Mesenchymal stem cell (in vitro differentiated cells and primary cell): ENCODE results near the gene CAPN2.
A peak's percentile ranks its signal among the peaks of the same experiment; 100 is the strongest.

Experiments used
- DNase-seq: peaks from one replicate; pipeline ENCODE4 v3.0.0-alpha.2; 2013
- H2AFZ ChIP-seq: one replicate; pipeline ENCODE4 v1.6.1; 2013; ENCODE audit warnings: low read depth, mild to moderate bottlenecking, control low read depth, inconsistent platforms, low read length, moderate library complexity
- H2AK5ac ChIP-seq: 2 replicates; pipeline ENCODE4 v1.6.1; 2013; ENCODE audit warnings: low read length, moderate library complexity, mild to moderate bottlenecking, inconsistent platforms; ENCODE audit not compliant: severe bottlenecking
- H2BK120ac ChIP-seq: one replicate; pipeline ENCODE4 v1.6.1; 2013; ENCODE audit warnings: low read depth, mild to moderate bottlenecking, inconsistent platforms, low read length, moderate library complexity
- H2BK12ac ChIP-seq, 2 experiments: one replicate each; pipeline ENCODE4 v1.6.1; 2013; ENCODE audit warnings: inconsistent platforms in 2 of 2, low read length in 2 of 2, mild to moderate bottlenecking in 2 of 2, moderate library complexity in 2 of 2, control low read depth in 1 of 2
- H2BK15ac ChIP-seq: one replicate; pipeline ENCODE4 v1.6.1; 2013; ENCODE audit warnings: mild to moderate bottlenecking, low read depth, inconsistent platforms; ENCODE audit not compliant: poor library complexity, severe bottlenecking
- H2BK5ac ChIP-seq: 2 replicates; pipeline ENCODE4 v1.6.1; 2013; ENCODE audit warnings: low read depth, mild to moderate bottlenecking, low read length, control low read depth, inconsistent platforms; ENCODE audit not compliant: poor library complexity, severe bottlenecking
- H3K14ac ChIP-seq, 2 experiments: one replicate each; pipeline ENCODE4 v1.6.1; 2013; ENCODE audit warnings: inconsistent platforms in 2 of 2, low read length in 2 of 2, control low read depth in 1 of 2, mild to moderate bottlenecking in 1 of 2, moderate library complexity in 1 of 2
- H3K18ac ChIP-seq, 2 experiments: one replicate each; pipeline ENCODE4 v1.6.1; 2013; ENCODE audit warnings: inconsistent platforms in 2 of 2, low read length in 2 of 2, control low read depth in 1 of 2, low read depth in 1 of 2, mild to moderate bottlenecking in 1 of 2
- H3K23ac ChIP-seq, 2 experiments: one replicate each; pipeline ENCODE4 v1.6.1; 2013; ENCODE audit warnings: inconsistent platforms in 2 of 2, low read length in 2 of 2, mild to moderate bottlenecking in 2 of 2, moderate library complexity in 2 of 2, control low read depth in 1 of 2
- H3K27ac ChIP-seq: 2 replicates; pipeline ENCODE4 v1.5.1; 2013; ENCODE audit warnings: mild to moderate bottlenecking, moderate library complexity, low read length, control low read depth, inconsistent platforms; ENCODE audit not compliant: poor library complexity, severe bottlenecking
- H3K27me3 ChIP-seq, 2 experiments: 2 replicates each; pipeline versions ENCODE4 v1.6.1 to v1.7.0; 2013; ENCODE audit warnings: low read length in 2 of 2, mild to moderate bottlenecking in 2 of 2, moderate library complexity in 2 of 2, control low read depth in 1 of 2, inconsistent platforms in 1 of 2; ENCODE audit not compliant: control insufficient read depth in 1 of 2, insufficient read depth in 1 of 2
- H3K36me3 ChIP-seq, 2 experiments: 2 replicates each; pipeline versions ENCODE4 v1.6.1 to v1.7.0; 2013; ENCODE audit warnings: low read length in 2 of 2, control low read depth in 1 of 2, inconsistent platforms in 1 of 2, low read depth in 1 of 2, mild to moderate bottlenecking in 1 of 2; ENCODE audit not compliant: insufficient read depth in 2 of 2, control insufficient read depth in 1 of 2
- H3K4ac ChIP-seq, 2 experiments: one replicate each; pipeline ENCODE4 v1.6.1; 2013; ENCODE audit warnings: inconsistent platforms in 2 of 2, low read length in 2 of 2, mild to moderate bottlenecking in 2 of 2, moderate library complexity in 2 of 2, control low read depth in 1 of 2, low read depth in 1 of 2
- H3K4me1 ChIP-seq: 2 replicates; pipeline ENCODE4 v1.6.1; 2013; ENCODE audit warnings: low read depth, low read length, control low read depth; ENCODE audit not compliant: control insufficient read depth, insufficient read depth
- H3K4me2 ChIP-seq: 2 replicates; pipeline ENCODE4 v1.6.1; 2013; ENCODE audit warnings: low read length, mild to moderate bottlenecking, inconsistent platforms; ENCODE audit not compliant: poor library complexity, severe bottlenecking
- H3K4me3 ChIP-seq, 2 experiments: 2 replicates each; pipeline versions ENCODE4 v1.5.1 to v1.7.0; 2013; ENCODE audit warnings: low read length in 2 of 2, mild to moderate bottlenecking in 2 of 2, control low read depth in 1 of 2, low read depth in 1 of 2; ENCODE audit not compliant: insufficient read depth in 1 of 2
- H3K79me1 ChIP-seq: replicated peaks from 2 replicates; pipeline ENCODE4 v1.6.1; 2013; ENCODE audit warnings: mild to moderate bottlenecking, control low read depth, low read length, inconsistent platforms; ENCODE audit not compliant: poor library complexity, severe bottlenecking
- H3K9ac ChIP-seq: 2 replicates; pipeline ENCODE4 v1.7.0; 2013; ENCODE audit warnings: mild to moderate bottlenecking, low read length, moderate library complexity
- H3K9me3 ChIP-seq: 2 replicates; pipeline ENCODE4 v1.7.0; 2013; ENCODE audit warnings: mild to moderate bottlenecking, low read length; ENCODE audit not compliant: control insufficient read depth
- H4K8ac ChIP-seq: one replicate; pipeline ENCODE4 v1.6.1; 2013; ENCODE audit warnings: inconsistent platforms, mild to moderate bottlenecking, low read length, moderate library complexity
- H4K91ac ChIP-seq: one replicate; pipeline ENCODE4 v1.6.1; 2013; ENCODE audit warnings: mild to moderate bottlenecking, low read length, inconsistent platforms
- WGBS: methylation state at CpG from one replicate; pipeline ENCODE4 v1.1.7; 2013; ENCODE audit warnings: mixed read lengths; 5-methylcytosine and 5-hydroxymethylcytosine counted together

The CAPN2 gene

DNA sequence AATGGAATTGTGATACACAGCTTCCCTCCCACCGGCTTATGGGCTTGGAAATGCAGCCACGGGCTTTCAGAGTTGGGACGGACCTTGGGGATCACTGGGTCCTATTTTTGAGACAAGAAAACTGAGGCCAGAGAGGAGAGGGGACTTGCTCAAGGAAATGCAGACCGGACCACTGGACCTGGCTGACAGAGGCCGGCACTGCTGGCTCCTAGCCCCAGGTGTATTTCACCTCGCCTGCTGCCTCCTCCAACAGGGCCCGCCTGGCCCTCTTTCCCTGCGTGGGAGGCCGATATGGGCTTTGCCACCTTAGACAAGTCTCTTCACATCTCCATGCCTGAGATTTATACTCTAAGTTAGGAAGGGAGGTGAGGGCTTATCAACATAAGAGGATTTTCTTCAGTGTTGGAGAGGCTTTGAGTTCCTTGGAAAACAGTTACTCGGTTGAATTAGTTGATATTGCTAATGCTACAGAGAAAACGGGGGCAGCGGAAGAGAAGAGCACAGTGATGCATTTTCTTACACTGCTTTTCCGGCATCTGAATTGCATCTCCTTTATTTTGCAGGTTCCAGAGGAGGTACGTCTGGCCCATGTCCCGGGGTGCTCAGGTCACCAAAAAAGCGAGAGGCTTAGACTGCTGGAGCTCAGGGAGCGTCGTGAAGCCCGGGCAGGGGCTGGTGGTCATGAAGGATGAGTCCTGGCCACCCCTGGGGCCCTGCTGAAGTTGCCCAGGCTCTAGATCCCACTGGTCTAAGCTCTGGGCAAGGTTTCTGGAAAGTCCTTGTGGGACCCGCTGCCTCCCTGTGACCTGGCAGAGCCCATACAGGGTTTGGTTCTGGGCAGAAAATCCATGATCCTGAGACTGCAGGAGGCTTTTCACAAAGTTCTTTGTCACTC lies 44.7 kb downstream of the CAPN2 start:
- H3K9ac ChIP-seq = no peak overlapping the region
- H2AFZ ChIP-seq = no peak overlapping the region
- H2BK15ac ChIP-seq = no peak overlapping the region
- no peak overlapping the region for H3K4ac ChIP-seq
- H2AK5ac ChIP-seq = no peak overlapping the region
- no peak overlapping the region for H3K14ac ChIP-seq
- H3K79me1 ChIP-seq = peaks cover 68% of the 10 kb centered on the region
- H2BK120ac ChIP-seq = no peak overlapping the region
- no peak overlapping the region for H3K23ac ChIP-seq
- no peak overlapping the region for H3K27ac ChIP-seq
- H3K4me1 ChIP-seq = peaks cover 4% of the 10 kb centered on the region
- no peak overlapping the region for H3K4me3 ChIP-seq
- no peak overlapping the region for H3K18ac ChIP-seq
- no peak overlapping the region for H2BK12ac ChIP-seq
- no peaks in the 10 kb centered on the region for H3K9me3 ChIP-seq
- no peak overlapping the region for H2BK5ac ChIP-seq
- H3K27me3 ChIP-seq = no peaks in the 10 kb centered on the region
- H3K36me3 ChIP-seq = peaks cover 88 to 100% of the 10 kb centered on the region in 2 experiments
- H4K8ac ChIP-seq = no peak overlapping the region
- DNase-seq = no peak
- H4K91ac ChIP-seq = no peak overlapping the region
- WGBS = 97% methylated on average over 18 of the region's 20 CpGs
- H3K4me2 ChIP-seq = no peak overlapping the region

DNA sequence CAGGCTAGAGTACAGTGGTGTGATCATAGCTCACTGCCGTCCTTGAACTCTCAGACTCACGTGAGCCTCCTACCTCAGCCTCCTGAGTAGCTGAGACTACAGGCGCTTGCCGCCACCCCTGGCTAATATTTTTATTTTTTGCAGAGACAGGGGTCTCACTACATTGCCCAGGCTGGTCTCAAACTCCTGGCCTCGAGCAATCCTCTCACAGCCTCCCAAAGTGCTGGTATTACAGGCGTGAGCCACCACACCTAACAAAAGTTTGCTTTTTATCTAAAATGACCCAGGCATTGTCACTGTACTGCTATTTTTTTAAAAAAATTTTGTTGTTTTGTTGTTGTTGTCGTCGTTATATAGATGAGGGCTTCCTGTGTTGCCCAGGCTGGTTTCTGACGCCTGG lies 46.4 kb downstream of the CAPN2 start:
- DNase-seq = no peak
- Histone ChIP-seq H3K36me3 (peaks cover 83 to 100% of the 10 kb centered on the region in 2 experiments), H2BK12ac (no peak overlapping the region), H3K23ac (no peak overlapping the region), H3K27ac (no peak overlapping the region), H2BK5ac (no peak overlapping the region), H3K4me2 (no peak overlapping the region), H4K91ac (no peak overlapping the region), H3K4me1 (peaks cover 4% of the 10 kb centered on the region), H2AFZ (no peak overlapping the region), H3K27me3 (no peaks in the 10 kb centered on the region), H3K18ac (no peak overlapping the region), H3K14ac (no peak overlapping the region), H3K9ac (no peak overlapping the region), H2AK5ac (no peak overlapping the region), H3K4me3 (no peak overlapping the region), H2BK15ac (no peak overlapping the region), H3K79me1 (peaks cover 60% of the 10 kb centered on the region), H3K4ac (no peak overlapping the region), H3K9me3 (no peaks in the 10 kb centered on the region), H4K8ac (no peak overlapping the region), H2BK120ac (no peak overlapping the region)
- WGBS = over 99% methylated on average over 8 of the region's 9 CpGs

DNA sequence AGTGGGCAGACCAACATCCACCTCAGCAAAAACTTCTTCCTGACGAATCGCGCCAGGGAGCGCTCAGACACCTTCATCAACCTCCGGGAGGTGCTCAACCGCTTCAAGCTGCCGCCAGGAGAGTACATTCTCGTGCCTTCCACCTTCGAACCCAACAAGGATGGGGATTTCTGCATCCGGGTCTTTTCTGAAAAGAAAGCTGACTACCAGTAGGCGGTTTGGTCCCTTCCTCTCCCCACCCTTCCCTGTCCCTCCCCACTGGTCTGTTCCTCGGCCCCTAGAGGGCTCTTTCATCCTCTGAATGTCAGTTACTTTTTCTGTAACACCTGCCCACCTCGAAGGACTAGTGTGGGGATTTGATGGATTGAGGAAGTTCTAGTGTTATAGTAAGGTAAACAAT lies 46.9 kb downstream of the CAPN2 start:
- Histone ChIP-seq H2AK5ac (no peak overlapping the region), H3K27ac (no peak overlapping the region), H4K8ac (no peak overlapping the region), H3K4ac (no peak overlapping the region), H3K27me3 (no peaks in the 10 kb centered on the region), H3K14ac (no peak overlapping the region), H2BK5ac (no peak overlapping the region), H3K4me3 (no peak overlapping the region), H2AFZ (no peak overlapping the region), H3K4me2 (no peak overlapping the region), H3K4me1 (peaks cover 4% of the 10 kb centered on the region), H3K18ac (no peak overlapping the region), H3K9me3 (no peaks in the 10 kb centered on the region), H3K79me1 (peaks cover 56% of the 10 kb centered on the region), H2BK15ac (no peak overlapping the region), H3K36me3 (peaks cover 82 to 100% of the 10 kb centered on the region in 2 experiments), H4K91ac (no peak overlapping the region), H2BK12ac (no peak overlapping the region), H3K9ac (no peak overlapping the region), H3K23ac (no peak overlapping the region), H2BK120ac (no peak overlapping the region)
- no peak for DNase-seq
- WGBS = 88% methylated on average over 12 of the region's 13 CpGs

DNA sequence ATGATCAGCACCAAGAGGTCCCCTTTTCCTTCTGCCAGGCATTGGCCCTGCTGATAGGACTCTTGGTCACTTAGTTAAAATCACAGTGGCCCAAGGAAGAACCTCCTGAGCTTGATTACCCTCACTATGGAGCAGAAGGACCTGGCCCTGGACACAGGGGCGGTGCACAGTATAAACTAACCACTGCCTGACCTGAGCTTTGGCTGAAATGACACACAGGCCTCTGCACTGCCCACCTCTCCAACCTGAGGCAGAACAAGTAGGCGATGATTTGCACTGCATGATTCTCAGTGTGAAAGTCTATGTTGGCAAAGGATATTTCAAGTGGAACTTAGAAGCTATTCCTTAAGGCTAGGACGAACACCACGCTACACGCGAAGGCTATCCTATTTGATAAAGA lies 48.5 kb downstream of the CAPN2 start:
- Histone ChIP-seq H2AK5ac (no peak overlapping the region), H3K27ac (peak overlapping the region; percentile 14), H3K9me3 (no peaks in the 10 kb centered on the region), H2AFZ (no peak overlapping the region), H3K27me3 (no peaks in the 10 kb centered on the region), H2BK12ac (no peak overlapping the region), H3K23ac (no peak overlapping the region), H4K91ac (no peak overlapping the region), H3K36me3 (peaks cover 76 to 100% of the 10 kb centered on the region in 2 experiments), H3K4me2 (no peak overlapping the region), H3K79me1 (peaks cover 46% of the 10 kb centered on the region), H3K14ac (no peak overlapping the region), H4K8ac (no peak overlapping the region), H3K4me3 (no peak overlapping the region), H2BK120ac (no peak overlapping the region), H3K9ac (no peak overlapping the region), H2BK5ac (no peak overlapping the region), H2BK15ac (no peak overlapping the region), H3K4me1 (peaks cover 4% of the 10 kb centered on the region), H3K18ac (no peak overlapping the region), H3K4ac (no peak overlapping the region)
- WGBS = 99% methylated on average over 6 of the region's 6 CpGs
- DNase-seq = no peak
